Stimulated activated CD8-positive, alpha-beta memory T cell treated with anti-CD3 and anti-CD28 coated beads, Interleukin-4, amount 100 ng/mL, for 4 hours (primary cell): ENCODE results near the gene TEFM.
"Not testable (repeated sequence)": the region's sequence is repeated elsewhere in the genome, so short reads cannot be mapped to it uniquely, and the experiment has no call there.

Experiments used
- DNase-seq, 2 donors: peaks; one replicate each; pipeline ENCODE4 v3.0.0-alpha.2; 2020; ENCODE audit warnings: low read depth in 2 of 2, low spot score in 1 of 2

Gene TEFM

GRCh38 chr17:30921544-30922196 is 15.6 kb upstream of the TEFM start, which contains the start of gene ADAP2:
ADAP2 (plus strand) TSS chr17:30921945; CDS start chr17:30922015, 70 bp downstream.
- no peak for DNase-seq

- no peak for DNase-seq
Measured at GRCh38 chr17:30920683-30921543, 14.9 kb upstream of the TEFM start.

- DNase-seq = no peak
Measured at GRCh38 chr17:30920282-30920681, 14.2 kb upstream of the TEFM start.

- no peak for DNase-seq
Measured at GRCh38 chr17:30917050-30917449, 11.0 kb upstream of the TEFM start.

GRCh38 chr17:30915833-30916611 is 10.0 kb upstream of the TEFM start:
- no peak for DNase-seq

GRCh38 chr17:30913955-30914354 is 7.9 kb upstream of the TEFM start:
- DNase-seq = no peak

GRCh38 chr17:30910151-30910550 is 4.1 kb upstream of the TEFM start:
- DNase-seq = not testable (repeated sequence)

GRCh38 chr17:30908717-30909420 is 2.8 kb upstream of the TEFM start:
- DNase-seq = no peak

GRCh38 chr17:30905742-30906100 is 317 bp downstream of the TEFM start:
- DNase-seq = no peak

GRCh38 chr17:30897311-30897710 is 8.7 kb downstream of the TEFM start:
- DNase-seq = no peak

- DNase-seq = no peak
Measured at GRCh38 chr17:30894236-30894635, 11.8 kb downstream of the TEFM start.

- DNase-seq = no peak
Measured at GRCh38 chr17:30886187-30886586, 19.9 kb downstream of the TEFM start.

GRCh38 chr17:30869005-30869404 is 37.0 kb downstream of the TEFM start:
- DNase-seq = no peak

- DNase-seq = no peak
Measured at GRCh38 chr17:30864636-30865035, 41.4 kb downstream of the TEFM start.

- DNase-seq = no peak
Measured at GRCh38 chr17:30858556-30859250, 47.3 kb downstream of the TEFM start.

- DNase-seq = no peak
Measured at GRCh38 chr17:30854146-30854545, 51.9 kb downstream of the TEFM start.
